Astrocyte of the spinal cord (primary cell): ENCODE measurements around the gene MLANA.

Experiments used
- DNase-seq: peaks from one replicate; pipeline ENCODE4 v3.0.0; 2011; ENCODE audit warnings: low read depth, low spot score
- H3K4me3 ChIP-seq: 2 replicates; pipeline ENCODE4 v1.5.1; 2011; ENCODE audit warnings: low read depth, mild to moderate bottlenecking, low read length, moderate library complexity
- in situ Hi-C: cut with HindIII; loops from 2 replicates; pipeline ENCODE4 v1.10.0; 2017; ENCODE audit warnings: low sequenced_read_pairs
- TF ChIP-seq, protein P1 (sequence below): IDR thresholded peaks from 2 replicates; pipeline ENCODE4 v1.5.1; 2012; ENCODE audit warnings: low read depth, mild to moderate bottlenecking, low read length, inconsistent platforms

Gene MLANA

DNA sequence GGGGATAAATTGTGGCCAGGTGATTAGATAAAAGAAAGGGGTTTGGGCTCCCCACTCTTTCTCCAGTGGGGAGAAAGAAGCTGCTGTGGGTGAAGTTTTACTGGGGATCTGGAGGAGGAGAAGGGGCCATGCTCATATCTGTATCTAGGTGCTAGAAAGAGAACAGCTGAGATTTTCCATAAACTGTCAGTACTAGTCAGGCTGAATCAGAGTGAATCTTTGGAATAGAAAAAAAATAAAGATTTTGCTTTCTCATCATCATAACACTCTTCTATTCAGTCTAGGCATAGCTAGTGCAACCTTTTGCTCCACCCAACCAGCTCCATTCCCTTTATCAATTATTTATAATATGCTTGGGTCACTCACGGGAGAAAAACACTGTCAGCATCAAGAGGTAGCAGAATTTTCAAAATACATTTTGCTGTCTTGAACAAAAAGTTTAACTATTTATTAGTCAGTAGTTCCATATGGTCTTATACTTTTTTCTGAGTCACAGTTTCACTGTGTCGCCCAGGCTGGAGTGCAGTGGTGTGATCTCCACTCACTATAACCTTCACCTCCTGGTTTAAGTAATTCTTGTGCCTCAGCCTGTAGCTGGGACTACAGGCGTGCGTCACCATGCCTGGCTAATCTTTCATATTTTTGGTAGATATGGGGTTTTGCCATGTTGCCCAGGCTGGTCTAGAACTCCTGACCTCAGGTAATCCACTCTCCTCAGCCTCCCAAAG lies 36.5 kb upstream of the MLANA start:
- in situ Hi-C loops: no loop called here
- TF ChIP-seq, protein P1, sequence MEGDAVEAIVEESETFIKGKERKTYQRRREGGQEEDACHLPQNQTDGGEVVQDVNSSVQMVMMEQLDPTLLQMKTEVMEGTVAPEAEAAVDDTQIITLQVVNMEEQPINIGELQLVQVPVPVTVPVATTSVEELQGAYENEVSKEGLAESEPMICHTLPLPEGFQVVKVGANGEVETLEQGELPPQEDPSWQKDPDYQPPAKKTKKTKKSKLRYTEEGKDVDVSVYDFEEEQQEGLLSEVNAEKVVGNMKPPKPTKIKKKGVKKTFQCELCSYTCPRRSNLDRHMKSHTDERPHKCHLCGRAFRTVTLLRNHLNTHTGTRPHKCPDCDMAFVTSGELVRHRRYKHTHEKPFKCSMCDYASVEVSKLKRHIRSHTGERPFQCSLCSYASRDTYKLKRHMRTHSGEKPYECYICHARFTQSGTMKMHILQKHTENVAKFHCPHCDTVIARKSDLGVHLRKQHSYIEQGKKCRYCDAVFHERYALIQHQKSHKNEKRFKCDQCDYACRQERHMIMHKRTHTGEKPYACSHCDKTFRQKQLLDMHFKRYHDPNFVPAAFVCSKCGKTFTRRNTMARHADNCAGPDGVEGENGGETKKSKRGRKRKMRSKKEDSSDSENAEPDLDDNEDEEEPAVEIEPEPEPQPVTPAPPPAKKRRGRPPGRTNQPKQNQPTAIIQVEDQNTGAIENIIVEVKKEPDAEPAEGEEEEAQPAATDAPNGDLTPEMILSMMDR: no peak
- no peak overlapping the region for H3K4me3 ChIP-seq
- no peak for DNase-seq

DNA sequence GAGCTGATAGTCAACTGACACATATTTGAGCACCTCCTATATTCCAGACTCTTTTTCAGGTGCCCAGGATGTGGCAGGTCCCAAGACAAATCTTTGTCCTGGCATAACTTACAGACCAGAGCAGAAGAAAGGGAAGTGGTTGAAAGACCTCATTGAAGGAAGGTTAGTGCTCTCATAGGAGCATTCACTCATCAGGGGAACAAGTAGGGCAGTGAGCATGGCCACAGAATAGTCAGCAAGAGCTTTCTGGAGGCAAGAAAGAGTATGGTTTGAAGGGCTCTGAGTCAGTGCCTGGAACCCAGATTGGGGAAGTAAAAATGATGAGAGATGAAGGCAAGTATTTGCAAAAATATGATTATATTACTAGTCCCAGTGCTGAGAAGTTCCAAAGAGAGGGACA lies 32.8 kb upstream of the MLANA start:
- TF ChIP-seq, protein P1: no peak
- no peak for DNase-seq
- H3K4me3 ChIP-seq: no peak overlapping the region
- in situ Hi-C loops: no loop called here

DNA sequence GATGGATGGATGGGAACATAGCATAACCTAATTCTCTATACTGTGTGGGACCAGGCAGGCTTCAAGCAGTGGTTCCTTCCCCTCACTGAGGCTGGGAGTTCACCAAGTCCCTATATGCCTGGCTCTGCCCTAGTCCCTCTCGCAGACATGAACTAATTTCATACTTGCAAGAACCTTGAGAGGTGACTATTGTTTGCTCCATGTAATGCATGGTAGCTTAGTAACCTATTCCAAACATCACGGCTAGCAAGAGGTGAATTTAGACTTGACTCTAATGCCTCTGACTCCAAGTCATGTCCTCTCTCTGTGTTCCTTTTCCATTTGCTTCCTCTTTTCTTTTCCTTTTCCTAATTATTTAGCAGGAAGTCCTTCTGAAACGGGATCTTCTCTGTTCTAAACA lies 31.9 kb upstream of the MLANA start:
- no peak for DNase-seq
- TF ChIP-seq, protein P1: no peak
- in situ Hi-C loops: no loop called here
- no peak overlapping the region for H3K4me3 ChIP-seq

DNA sequence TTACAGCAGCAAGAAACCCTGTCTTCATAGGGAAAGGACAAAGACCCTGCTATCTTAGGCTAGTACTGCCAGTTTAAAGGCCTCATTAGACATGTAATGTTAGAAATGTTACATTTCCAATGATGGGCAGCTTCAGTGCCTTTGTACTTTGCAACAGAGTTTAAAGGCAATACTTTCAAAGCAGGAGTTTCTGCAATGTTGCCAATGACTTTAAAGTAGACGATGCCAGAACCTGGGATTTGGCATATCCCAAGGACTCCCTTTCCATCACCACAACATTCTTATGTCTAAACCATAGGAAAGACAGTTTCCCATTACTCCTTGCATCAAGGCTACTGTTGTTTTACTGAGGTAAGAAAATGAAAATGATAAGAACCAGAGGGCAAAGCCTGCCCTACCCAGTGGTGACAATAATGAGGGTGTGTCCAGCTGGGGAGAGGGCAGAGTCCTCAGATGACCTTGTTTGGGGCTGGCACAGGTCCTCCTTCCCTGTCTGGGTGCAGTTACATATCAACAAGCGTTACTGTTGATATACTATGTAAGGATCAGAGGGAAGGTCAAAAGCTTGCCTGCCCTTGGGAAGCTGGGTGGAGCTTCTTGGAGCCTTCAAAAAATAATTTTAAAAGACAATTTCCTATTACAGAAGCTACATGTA lies 27.5 kb upstream of the MLANA start:
- TF ChIP-seq, protein P1: no peak
- DNase-seq: no peak
- in situ Hi-C loops: no loop called here
- H3K4me3 ChIP-seq: no peak overlapping the region

DNA sequence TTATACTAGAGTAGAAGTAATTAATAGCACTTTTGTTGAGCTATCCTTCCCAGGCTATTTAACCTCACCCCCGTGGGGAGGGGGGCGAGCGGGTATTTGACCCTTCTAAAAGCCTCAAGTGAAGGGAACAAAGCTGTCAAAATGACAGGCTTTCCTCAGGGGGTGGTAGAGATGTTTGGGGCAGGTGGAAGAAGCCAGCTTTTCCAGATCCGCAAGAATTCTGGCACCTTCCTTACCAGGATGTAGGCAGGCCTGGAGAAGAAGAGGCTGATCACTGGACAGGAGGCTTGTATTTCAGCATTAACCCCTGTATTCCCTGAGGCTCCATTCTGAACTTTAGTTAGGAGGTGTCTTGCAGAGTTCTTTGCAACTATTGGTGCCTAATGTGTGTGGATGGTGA lies 26.2 kb upstream of the MLANA start:
- TF ChIP-seq, protein P1: no peak
- in situ Hi-C loops: no loop called here
- H3K4me3 ChIP-seq: no peak overlapping the region
- DNase-seq: no peak

DNA sequence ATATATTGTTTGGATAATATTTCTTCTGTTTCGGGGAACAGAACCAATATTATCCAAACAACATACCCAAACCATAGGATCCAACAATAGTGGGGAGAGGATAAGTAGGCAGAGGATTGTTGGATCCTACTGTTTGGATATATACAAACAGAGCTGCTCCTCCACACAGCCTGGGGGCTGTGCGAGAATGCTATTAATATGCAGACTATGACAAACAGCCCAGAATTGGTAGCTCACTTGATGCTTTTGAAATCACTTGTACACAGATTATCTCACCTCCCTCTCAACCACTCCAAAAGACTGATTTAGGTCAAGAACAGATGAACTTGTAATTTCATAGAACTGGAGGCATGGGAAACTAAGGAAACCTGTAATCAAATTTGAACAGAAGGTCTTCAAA lies 24.4 kb upstream of the MLANA start:
- TF ChIP-seq, protein P1: no peak
- no peak overlapping the region for H3K4me3 ChIP-seq
- DNase-seq: no peak
- in situ Hi-C loops: no loop called here
